Measurements from ENCODE around the gene RDH13.
"Not testable (repeated sequence)": the region's sequence is repeated elsewhere in the genome, so short reads cannot be mapped to it uniquely, and the experiment has no call there.

The RDH13 gene

DNA sequence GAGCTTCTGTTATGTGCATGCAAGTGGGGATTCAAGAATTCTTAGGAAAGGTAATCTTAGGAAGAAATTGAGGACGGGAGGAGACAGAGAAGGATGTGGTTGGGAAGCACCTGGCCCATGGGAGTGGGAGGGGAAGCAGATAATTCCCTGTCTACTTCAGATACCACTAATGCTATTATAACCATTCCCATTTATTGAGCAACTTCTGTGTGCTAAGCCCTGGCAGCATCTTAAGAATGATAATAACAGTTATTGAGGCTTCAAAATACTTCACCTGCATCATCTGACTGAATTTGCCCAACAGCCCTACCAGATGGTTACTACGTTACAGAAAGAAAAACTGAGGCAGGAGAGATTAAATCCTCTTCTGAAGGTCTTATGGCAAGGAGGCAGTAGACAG, 14.2 kb upstream of the RDH13 start:
- DNase-seq (ENCODE audit: low read depth in 1 of 2, low spot score in 1 of 2) = no peak

DNA sequence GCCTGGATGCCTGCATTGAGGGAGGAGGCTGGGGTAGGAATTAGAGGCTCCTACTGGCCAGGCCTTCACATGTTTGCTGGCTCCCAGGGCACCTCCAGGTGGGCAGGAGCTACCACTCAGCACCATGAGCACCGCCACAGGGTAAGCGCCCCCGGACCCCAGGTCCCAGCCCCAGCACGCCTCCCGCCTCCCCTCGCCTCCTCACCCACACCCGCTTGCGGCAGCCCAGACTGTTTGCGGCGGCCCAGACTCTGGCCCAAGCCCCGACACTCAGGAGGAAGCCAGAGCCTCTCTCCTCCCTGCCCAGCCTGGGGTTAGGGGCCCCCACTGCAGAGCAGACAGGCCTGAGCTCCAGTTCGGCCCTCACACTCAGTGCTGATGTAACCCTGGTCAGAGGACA, 13.4 kb upstream of the RDH13 start:
- no peak for DNase-seq (ENCODE audit: low read depth in 1 of 2, low spot score in 1 of 2)

DNA sequence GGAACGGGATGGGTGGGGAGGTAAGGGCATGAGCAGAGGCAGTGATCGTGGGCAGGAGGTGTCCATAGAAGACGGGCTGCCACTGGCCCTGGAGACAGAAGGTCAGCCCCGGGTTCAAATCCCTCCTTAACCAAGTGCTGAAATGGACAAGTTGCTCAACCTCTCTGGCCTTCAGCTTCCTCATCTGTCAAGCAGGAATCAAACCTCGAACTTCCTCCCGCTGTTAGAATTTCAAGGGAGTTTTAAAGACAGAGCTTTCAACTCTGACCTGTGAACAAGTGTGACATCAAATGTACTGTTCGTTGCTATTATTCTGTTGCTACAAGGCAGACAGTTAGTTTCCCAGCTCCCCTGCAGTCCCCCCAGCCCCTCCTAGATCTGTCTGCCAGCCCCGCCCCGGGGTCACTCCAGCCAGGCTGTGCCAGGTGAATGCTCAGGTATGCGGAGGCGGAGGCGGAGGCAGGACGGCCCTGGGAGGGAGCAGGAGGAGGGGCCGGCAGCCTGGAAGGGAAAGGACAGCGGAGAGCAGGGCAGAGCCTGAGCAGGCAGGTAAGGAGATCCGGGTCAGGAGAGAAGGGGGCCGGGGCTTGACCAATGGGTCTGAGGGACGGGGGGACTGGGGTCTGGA, 12.5 kb upstream of the RDH13 start, which contains the start of gene EPS8L1:
Gene EPS8L1, plus strand, starts transcription at position 499 of the 628 bp plus-strand sequence. CDS start 576 bp downstream, outside the sequence.
- no peak for DNase-seq (ENCODE audit: low read depth in 1 of 2, low spot score in 1 of 2)

DNA sequence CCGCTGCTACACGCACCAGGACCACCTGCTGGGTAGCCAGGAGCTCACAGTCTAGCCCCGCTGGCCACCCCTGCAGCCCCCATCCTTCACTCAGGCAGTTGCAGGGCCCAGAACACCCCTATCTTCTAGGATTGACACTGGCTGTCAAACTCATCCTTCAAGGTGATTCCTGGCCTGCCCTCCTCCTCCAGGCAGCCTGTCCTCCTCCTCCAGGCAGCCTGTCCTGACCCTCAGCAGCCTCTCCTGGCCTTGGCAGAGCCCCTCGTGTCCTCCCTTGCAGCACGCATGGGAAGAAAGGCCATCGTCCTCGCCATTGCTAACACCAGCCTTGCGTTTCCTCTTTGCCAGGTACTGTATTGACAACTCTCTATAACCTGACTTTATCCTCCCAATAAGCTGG, 9.0 kb upstream of the RDH13 start:
- no peak for DNase-seq (ENCODE audit: low read depth in 1 of 2, low spot score in 1 of 2)

DNA sequence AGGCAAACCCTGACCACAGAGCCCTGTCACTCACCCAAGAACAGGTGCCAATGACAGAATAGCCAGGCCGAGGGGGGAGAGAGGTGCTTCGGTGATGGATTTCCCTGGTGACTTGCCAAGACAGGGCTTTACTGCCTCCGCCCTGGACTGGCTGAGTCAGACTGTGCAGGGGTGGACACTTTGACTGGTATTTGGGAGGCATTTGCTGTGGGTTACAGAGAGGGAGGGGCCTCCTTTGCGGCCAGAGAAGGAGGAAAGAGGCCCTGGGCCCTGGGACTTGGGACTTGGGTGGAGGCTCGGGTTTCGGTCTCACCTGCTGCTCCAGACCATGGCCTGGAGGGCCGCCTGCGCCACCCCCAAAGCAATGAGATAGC, 8.2 kb upstream of the RDH13 start:
- DNase-seq (ENCODE audit: low read depth in 1 of 2, low spot score in 1 of 2) = no peak

DNA sequence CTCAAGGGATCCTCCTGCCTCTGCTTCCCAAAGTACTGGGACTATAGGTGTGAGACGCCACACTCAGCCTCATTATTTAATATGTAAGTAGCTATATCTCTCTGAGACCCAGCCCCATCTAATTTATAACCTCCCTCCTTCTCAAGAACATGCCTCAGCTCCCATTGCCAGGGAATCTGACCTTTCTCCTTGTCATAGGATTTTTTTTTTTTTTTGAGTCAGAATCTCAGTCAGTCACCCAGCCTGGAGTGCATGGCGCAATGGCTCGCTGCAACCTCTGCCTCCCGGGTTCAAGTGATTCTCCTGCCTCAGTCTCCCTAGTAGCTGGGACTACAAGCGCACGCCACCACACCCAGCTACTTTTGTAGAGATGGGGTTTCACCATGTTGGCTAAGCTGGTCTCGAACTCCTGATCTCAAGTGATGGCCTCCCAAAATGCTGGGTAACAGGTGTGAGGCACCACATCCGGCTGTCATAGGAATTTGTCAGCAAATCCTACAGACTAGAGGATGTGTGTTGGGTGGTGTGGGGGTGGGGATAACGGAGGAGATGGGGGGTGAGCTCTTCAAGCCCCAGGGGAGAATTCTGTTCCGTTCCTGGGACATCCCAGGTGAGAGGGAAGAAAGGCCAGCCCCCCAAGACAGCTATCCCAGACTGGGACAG, 7.6 kb upstream of the RDH13 start:
- no peak for DNase-seq (ENCODE audit: low read depth in 1 of 2, low spot score in 1 of 2)

DNA sequence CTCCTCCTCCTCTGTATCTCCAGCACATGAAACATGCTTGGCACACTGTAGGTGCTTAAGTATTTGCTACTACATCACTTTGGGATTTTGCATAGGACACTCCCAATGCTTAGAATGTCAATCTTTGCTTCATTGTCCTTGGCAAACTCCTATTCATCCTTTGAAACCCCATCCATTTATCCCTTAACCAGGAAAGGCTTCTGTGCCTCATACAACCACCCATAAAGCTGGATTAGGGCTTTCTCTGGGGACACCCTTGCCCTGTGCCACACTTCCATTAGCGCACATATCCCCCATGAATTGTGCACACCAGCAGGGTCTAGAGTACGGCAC, 6.9 kb upstream of the RDH13 start:
- DNase-seq (ENCODE audit: low read depth in 1 of 2, low spot score in 1 of 2) = no peak

DNA sequence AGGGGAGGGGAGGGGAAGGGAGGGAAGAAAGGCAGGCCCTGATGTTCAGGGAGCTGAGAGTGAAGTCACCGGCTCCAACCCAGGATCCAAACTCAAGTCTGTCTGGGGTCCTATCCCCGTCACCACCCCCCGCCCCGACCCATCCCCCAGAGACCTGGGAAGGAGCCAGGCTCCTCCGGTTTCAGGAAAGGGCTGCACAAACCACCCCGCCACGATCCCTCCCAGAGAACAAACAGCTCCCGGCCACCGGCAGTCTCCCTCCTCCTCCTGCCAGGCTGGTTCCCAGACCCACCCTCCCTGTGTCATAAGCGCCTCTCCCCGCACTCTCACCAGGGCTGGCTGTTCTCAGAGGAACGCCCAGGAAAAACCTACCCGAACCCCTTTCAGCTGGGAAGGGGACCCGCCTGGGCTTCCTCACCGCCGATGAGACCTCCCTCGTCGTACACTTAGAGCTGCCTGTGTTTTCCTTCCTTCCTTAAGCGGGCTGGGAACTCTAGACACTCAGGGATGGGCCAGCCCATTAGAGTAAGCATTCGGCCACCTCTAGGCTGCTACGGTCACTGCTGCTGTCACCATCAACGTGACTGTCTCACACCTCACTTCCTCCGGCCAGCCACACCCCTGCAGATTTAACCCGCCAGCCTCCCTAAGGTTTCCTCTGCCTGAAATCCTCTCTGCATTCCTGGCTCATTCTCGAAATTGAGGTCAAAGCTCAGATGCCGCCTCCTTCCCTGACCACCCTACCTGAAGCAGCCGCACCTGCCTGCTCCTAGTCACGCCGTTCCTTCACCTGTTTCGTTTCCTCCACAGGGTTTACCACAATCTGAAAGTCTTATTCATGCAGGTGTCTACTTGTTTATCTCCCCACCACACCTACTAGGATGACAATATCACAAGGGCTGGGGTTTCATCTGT, 6.3 kb upstream of the RDH13 start:
- DNase-seq (ENCODE audit: low read depth in 1 of 2, low spot score in 1 of 2) = no peak

DNA sequence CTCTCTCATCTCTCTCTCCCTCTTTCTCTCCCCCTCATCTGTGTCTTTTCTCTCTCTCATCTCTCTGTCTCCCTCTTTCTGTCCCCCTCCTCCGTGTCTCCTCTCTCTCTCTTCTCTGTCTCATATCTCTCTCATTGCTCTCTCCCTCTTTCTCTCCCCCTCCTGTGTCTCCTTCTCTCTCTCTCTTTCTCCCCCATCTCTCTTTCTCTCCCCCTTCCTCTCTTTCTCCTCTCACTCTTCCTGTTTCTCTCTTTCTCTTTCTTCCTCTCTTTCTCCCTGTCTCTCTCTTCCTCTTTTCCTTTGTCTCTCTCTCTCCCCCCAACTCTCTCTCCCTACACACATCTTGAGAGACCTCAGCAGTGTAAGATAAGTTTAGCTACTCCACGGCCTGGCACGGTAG, 4.9 kb upstream of the RDH13 start:
- no peak for DNase-seq (ENCODE audit: low read depth in 1 of 2, low spot score in 1 of 2)

DNA sequence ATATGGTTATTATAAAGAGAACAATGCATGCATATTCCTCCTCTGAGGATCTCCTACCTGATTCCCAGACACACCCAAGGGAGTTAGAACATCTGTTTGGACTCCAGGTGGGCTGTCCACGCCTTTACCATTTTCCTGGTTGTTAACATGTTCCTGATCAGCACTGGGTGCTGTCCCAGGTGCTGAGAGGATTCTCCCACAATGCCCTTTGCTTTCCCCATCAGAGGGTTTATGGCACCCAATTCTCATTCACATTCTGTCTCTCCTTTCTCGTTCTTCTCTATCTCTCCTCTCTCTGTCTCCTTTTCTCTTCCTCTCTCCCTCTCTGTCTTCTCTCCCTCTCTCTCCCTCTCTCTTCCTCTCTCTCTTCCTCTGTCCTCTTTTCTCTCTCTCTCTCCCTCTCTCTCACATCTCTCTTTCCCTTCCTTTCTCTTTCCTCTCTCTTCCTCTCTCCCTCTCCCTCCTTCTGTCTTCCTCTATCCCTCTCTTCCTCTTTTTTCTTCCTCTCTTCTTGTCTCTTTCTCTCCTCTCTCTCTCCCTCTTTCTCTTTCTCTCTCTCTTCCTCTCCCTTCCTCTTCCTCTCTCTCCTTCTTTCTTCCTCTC, 3.3 kb upstream of the RDH13 start:
- DNase-seq (ENCODE audit: low read depth in 1 of 2, low spot score in 1 of 2) = no peak

DNA sequence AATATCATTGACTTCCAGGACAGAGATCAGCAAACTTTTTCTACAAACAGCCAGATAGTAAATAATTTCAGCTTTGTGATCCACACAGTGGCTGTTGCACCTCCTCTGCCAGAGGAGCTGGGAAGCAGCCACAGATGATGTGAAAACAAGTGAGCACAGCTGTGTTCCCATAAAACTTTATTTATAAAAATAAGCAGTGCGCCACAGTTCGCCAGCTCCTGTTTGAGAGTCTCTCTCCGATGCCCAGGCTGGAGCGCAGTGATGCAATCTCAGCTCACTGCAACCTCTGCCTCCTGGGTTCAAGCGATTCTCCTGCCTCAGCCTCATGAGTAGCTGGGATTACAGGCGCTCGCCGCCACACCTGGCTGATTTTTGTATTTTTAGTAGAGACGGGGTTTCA, 2.6 kb upstream of the RDH13 start:
- DNase-seq (ENCODE audit: low read depth in 1 of 2, low spot score in 1 of 2) = not testable (repeated sequence)

DNA sequence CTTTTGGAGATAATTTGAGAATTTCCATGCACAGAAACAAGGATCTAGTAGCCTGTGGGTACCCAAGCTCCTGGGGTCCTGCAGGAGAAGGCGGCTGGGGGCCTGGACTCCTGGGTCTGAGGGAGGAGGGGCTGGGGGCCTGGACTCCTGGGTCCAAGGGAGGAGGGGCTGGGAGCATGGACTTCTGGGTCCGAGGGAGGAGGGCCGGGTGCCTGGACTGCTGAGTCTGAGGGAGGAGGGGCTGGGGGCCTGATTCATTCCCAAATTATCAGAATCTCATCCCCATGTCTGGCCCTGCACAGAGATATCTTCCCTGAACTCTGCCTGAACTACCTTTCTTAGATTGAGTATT, 520 bp upstream of the RDH13 start:
- no peak for DNase-seq (ENCODE audit: low read depth in 1 of 2, low spot score in 1 of 2)

DNA sequence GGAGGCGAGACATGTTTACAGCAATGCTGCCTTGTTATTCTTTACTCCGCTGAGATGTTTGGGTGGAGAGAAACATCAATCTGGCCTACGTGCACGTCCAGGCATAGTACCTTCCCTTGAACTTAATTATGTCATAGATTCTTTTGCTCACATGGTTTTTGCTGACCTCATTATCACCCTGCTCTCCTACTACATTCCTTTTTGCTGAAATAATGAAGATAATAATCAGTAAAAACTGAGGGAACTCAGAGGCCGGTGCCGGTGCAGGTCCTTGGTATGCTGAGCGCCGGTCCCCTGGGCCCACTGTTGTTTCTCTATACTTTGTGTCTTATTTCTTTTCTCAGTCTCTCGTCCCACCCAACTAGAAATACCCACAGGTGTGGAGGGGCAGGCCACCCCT, 2.7 kb downstream of the RDH13 start:
- not testable (repeated sequence) for DNase-seq (ENCODE audit: low read depth in 1 of 2, low spot score in 1 of 2)

DNA sequence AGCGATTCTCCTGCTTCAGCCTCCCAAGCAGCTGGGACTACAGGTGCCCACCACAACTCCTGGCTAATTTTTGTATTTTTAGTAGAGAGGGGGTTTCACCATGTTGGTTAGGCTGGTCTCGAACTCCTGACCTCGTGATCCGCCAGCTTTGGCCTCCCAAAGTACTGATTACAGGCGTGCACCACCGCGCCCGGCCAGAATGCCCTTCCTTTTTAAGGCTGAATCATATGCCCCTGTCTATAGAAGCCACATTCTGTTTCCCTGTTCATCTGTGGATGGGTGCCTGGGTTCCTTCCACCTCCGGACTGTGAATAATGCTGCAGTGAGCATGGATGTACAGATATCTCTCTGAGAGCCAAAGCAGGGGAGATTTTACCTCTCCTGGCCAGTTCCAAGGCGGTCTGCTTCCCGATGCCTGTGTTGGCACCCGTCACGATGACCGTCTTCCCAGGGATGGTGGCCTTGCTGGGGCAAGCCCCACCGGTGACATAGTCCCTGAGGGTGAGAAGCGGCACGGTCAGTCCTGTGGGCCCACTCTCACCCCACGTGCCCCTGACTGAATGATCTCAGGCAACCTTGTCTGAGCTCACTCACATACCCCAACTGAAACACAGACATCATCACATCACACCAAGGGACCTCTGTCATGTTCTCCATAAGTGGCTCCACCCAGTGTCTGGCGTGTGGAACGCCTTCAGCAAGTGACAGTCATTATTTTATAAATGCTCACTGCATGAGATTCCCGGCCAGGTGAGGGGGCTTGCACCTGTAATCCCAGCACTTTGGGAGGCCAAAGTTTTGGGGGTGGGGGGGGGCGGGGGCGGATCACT, 4.0 kb downstream of the RDH13 start:
- no peak for DNase-seq (ENCODE audit: low read depth in 1 of 2, low spot score in 1 of 2)

DNA sequence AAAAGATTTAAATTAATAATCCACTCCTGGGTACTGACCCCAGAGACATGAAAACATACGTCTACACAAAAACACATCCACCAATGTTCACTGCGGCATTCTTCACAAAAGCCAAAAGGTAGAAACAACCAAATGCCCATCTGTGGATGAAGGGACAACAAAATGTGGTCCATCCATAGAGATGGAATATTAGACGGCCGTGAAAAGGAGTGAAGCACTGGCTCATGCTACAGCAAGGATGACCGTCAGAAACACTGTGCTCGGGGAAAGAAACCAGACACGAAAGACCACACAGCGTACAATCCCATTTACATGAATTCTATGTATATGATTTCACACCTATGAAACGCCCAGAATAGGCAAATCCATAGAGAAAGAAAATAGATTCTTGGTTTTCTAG, 6.1 kb downstream of the RDH13 start:
- DNase-seq (ENCODE audit: low read depth in 1 of 2, low spot score in 1 of 2) = no peak

DNA sequence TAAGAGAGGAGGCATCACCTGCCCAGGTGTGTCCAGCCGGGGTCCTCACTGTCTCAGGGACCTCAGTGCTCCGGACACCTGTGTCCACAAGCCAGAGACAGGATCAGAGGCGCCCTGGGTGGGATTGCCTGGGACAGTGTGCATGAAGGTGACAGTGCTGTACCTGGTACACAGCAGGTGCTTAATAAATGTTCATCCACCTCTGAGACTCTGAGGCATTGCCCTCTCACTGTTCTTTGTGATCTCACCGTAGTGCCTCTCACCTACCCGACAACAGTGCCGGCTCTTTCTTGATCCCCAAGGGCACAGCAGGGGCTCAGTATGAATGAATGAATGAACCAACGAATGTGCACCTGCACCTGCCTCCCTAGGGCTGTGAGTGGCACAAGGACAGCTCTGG, 9.2 kb downstream of the RDH13 start:
- no peak for DNase-seq (ENCODE audit: low read depth in 1 of 2, low spot score in 1 of 2)

DNA sequence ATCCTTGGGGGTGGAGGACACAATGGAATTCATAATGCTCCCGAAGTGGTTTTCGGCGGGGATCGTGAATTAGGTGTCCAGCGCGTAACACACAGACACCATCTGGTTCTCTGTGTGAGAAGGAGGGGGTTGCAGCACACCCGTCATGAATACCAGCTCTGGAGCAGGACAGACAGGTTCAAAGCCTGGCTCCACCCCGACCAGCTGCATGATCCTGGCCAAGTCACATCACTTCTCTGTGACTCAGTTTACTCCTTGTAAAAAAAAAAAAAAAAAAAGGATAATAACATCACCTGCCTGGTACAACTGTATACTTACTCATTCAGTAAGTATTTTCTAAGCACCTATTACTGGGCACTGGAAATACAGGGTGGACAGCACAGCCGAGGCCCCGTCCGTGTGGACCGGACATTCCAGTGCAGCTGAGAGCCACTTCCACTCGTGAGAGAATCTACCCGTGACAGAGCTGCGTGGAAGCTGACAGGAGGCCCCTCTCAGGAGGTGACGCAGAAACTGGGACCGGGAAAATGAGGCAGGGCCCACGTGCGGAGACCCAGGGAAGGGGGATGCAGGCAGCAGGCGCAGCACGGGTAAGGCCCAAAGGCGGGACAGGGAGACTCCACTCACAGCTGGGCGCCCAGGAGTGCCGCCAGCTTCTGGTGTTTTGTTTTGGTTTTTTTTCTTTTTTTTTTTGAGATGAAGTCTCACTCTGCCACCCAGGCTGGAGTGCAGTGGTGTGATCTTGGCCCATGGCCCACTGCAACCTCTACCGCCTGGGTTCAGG, 12.0 kb downstream of the RDH13 start:
- no peak for DNase-seq (ENCODE audit: low read depth in 1 of 2, low spot score in 1 of 2)

DNA sequence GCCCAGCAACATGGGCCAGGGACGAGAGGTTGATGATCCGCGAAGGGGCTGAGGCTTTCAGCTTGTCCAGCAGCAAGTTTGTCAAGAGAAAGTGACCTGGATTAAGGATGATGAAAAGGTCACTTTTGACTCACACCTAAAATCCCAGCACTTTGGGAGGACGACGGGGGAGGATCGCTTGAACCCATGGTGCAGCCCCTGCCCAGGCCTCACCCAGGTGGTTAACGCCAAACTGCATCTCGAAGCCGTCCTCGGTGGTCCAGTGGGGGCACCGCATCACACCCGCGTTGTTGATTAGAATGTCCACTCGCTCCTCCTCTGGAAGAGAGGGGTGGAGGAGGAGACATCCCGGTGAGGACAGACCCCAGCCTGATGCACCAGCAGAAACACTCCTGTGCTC, 14.5 kb downstream of the RDH13 start:
- DNase-seq (ENCODE audit: low read depth in 1 of 2, low spot score in 1 of 2) = no peak

DNA sequence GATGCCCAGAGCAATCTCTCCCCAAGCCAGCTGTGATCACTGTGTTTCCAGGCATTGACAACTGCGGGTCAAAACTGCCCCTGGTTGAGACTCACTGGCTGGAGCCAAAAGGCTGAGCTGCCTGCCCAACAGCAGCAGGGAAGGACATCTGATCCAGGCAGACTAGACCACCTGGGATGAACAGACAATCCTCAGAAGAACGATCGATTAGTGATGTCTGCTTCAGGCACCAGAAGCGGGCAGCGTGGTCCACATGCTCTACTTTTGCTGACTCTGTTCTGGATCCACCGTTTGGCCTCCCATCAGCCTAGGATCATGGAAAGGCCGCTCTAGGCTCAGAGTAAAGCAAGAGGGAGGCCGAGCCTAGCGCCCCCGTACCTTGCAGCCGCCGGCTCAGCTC, 15.0 kb downstream of the RDH13 start:
- no peak for DNase-seq (ENCODE audit: low read depth in 1 of 2, low spot score in 1 of 2)

DNA sequence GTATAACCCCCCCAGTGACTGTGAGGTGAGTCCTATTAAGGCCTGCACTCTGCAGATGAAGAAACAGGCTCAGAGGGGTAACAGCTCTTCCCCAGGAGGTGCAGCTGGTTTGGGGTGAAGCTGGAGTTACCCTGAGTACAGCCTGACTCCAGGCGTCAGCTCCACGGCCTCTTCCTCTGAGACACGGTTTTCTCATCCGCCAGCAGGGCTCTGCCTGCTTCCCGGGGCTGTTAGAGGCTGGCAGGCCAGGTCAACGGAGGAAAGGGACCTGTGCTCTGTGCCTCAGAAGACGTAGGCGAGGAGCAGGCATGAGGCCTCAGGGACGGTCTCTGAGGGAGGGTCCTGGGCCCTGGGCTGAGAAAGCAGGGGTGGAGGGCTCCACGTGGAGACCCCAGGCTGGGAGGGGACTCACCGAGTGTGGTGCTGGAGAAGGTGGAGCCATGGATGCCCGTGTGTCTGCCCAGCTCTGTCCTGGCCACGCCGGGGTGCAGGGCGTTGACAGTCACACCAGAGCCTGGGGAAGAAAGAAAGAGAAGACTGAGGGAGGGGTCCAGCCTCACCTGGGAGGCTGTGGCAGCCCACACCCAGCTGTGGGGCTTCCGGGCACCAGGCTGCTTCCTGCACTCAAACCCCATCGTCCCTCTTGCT, 15.8 kb downstream of the RDH13 start:
- no peak for DNase-seq (ENCODE audit: low read depth in 1 of 2, low spot score in 1 of 2)

Measured in activated T-helper 1 cell treated with anti-CD3 and anti-CD28 coated beads, Interleukin-2, amount 50 U/mL, for 16 hours (primary cell).